Measurements from ENCODE around the gene RFNG.

Gene RFNG

DNA sequence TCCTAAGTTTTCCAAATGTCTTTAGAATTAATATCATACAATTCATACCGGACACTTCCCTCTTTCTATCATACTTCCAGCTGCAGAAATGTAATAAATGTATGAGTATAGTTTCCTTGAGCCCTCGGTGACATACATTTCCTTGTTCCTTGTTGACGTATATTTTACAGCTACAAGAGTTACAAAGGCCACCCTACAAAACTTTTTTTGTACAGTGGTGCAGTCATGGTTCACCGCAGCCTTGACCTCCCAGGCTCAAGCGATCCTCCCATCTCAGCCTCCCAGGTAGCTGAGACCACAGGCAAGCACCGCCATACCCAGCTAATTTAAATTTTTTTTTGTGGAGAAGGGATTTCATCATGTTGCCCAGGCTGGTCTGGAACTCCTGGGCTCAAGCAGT lies 21.2 kb upstream of the RFNG start:
- TF ChIP-seq, protein P1, sequence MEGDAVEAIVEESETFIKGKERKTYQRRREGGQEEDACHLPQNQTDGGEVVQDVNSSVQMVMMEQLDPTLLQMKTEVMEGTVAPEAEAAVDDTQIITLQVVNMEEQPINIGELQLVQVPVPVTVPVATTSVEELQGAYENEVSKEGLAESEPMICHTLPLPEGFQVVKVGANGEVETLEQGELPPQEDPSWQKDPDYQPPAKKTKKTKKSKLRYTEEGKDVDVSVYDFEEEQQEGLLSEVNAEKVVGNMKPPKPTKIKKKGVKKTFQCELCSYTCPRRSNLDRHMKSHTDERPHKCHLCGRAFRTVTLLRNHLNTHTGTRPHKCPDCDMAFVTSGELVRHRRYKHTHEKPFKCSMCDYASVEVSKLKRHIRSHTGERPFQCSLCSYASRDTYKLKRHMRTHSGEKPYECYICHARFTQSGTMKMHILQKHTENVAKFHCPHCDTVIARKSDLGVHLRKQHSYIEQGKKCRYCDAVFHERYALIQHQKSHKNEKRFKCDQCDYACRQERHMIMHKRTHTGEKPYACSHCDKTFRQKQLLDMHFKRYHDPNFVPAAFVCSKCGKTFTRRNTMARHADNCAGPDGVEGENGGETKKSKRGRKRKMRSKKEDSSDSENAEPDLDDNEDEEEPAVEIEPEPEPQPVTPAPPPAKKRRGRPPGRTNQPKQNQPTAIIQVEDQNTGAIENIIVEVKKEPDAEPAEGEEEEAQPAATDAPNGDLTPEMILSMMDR (conservative IDR thresholded peaks at IDR 0.05; ENCODE audit: low read depth, low read length), result no peak
- Histone ChIP-seq H3K4me2 (no peak overlapping the region), H3K4me3 (IDR thresholded peaks at IDR 0.05; ENCODE audit: insufficient read depth, low read depth, low read length) (no peak overlapping the region), H3K4me1 (ENCODE audit: low read depth, poor library complexity, severe bottlenecking) (no peaks in the 10 kb centered on the region), H3K36me3 (ENCODE audit: insufficient read depth) (no peaks in the 10 kb centered on the region), H4K20me1 (ENCODE audit: insufficient read depth) (no peaks in the 10 kb centered on the region), H2AFZ (ENCODE audit: low read depth) (no peak overlapping the region), H3K27ac (no peak overlapping the region), H3K27me3 (ENCODE audit: insufficient read depth, low read depth) (no peaks in the 10 kb centered on the region; the same call in 1 of the 2 replicates), H3K79me2 (ENCODE audit: insufficient read depth, low read depth) (no peaks in the 10 kb centered on the region), H3K9ac (no peak overlapping the region)

DNA sequence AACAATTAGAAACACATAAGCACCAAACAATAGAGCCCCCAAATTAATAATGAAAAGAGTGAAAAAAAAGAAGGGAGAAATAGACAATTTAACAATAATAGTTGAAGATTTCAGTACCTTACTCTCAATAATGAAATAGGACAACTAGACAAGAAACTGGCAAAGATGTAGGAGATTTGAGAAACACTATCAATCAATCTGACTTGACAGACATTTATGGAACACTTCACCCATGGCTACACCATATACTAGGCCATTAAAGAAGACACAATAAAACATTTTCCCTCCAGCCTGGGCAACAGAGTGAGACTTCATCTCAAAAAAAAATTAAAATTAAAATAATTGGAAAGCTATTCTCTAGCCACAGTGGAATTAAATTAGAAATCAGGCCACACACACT lies 19.0 kb upstream of the RFNG start:
- Histone ChIP-seq H3K4me3 (IDR thresholded peaks at IDR 0.05; ENCODE audit: insufficient read depth, low read depth, low read length) (no peak overlapping the region), H3K27me3 (ENCODE audit: insufficient read depth, low read depth) (no peaks in the 10 kb centered on the region; the same call in 1 of the 2 replicates), H2AFZ (ENCODE audit: low read depth) (no peak overlapping the region), H3K4me2 (no peak overlapping the region), H3K27ac (no peak overlapping the region), H3K4me1 (ENCODE audit: low read depth, poor library complexity, severe bottlenecking) (peaks cover 5% of the 10 kb centered on the region), H3K9ac (no peak overlapping the region), H3K36me3 (ENCODE audit: insufficient read depth) (no peaks in the 10 kb centered on the region), H4K20me1 (ENCODE audit: insufficient read depth) (no peaks in the 10 kb centered on the region), H3K79me2 (ENCODE audit: insufficient read depth, low read depth) (no peaks in the 10 kb centered on the region)
- TF ChIP-seq, protein P1 (conservative IDR thresholded peaks at IDR 0.05; ENCODE audit: low read depth, low read length), result no peak

DNA sequence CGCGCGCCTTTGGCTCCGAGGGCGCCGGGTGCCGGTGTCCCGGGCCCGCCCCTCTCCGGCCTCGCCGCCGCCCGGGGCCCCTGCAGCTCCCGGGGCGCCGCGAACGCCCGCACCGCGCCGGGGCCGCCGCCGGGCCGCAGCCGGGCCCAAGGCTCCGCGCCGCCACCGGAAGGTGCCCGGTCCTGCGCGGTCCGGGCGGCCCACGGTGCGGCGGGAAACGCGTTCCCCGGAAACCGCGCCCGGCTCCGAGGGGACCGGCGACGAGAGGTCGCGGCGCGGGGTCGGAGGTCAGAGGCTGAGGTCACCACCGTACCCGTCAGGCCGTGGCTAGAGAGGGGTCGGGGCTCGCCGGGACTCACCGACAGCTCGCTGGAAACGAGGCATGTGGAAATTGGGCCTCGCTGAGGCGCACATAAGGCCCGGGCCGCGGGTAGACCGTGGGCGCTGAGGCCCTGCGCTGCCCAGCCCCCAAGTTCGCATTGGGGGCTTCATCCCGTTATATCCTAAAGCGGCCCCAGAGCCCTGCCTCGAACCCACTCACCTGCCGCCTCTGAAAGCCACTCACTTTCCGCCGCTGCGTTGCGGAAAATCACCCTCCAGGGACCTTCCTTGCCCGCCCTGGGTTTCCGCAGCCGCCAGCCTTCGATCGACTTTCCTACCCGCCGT lies 14.2 kb upstream of the RFNG start, which contains the start of gene DUS1L:
TSS of gene DUS1L (minus strand) at position 167 of the 666 bp plus-strand sequence. CDS start 745 bp downstream, outside the sequence.
- H2AFZ ChIP-seq (ENCODE audit: low read depth), result peak within 1 kb of the TSS; percentile 62
- peak within 1 kb of the TSS; percentile 46 for H3K27ac ChIP-seq
- peak within 1 kb of the TSS; percentile 85 for H3K9ac ChIP-seq
- H3K27me3 ChIP-seq (ENCODE audit: insufficient read depth, low read depth), result no peaks in the 10 kb centered on the region; the same call in 1 of the 2 replicates
- peaks cover 14% of the 10 kb centered on the region for H3K4me1 ChIP-seq (ENCODE audit: low read depth, poor library complexity, severe bottlenecking)
- no peaks in the 10 kb centered on the region for H4K20me1 ChIP-seq (ENCODE audit: insufficient read depth)
- TF ChIP-seq, protein P1 (conservative IDR thresholded peaks at IDR 0.05; ENCODE audit: low read depth, low read length), result no peak
- H3K4me3 ChIP-seq (IDR thresholded peaks at IDR 0.05; ENCODE audit: insufficient read depth, low read depth, low read length), result no peak within 1 kb of the TSS
- peaks cover 6% of the 10 kb centered on the region for H3K36me3 ChIP-seq (ENCODE audit: insufficient read depth)
- peaks cover 13% of the 10 kb centered on the region for H3K79me2 ChIP-seq (ENCODE audit: insufficient read depth, low read depth)
- peak within 1 kb of the TSS; percentile 98 for H3K4me2 ChIP-seq

DNA sequence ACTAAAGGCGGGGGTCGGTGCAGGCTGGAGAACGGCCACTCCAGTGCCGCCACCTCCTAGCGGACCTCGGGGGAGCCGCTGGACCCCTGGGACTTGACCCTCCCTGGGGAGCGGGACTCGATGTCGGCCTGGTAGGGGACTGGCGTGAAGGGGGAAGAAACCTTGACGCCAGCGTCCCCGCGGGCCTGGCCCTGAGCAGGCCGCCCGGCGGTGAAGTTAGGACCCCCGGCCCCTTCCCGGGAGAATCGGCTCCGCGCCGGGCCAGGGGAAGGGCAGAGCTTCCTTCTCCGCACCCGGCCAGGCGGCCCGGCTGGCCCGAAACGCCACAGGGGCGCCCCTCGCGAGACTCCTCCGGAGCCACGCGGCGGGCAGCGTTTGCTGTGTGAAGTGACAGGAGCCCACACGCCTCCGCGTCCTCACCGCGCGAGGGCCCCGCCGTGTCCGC lies 13.6 kb upstream of the RFNG start:
- peak overlapping the region; percentile 85 for H3K9ac ChIP-seq
- H3K27ac ChIP-seq, result peak overlapping the region; percentile 46
- TF ChIP-seq, protein P1 (conservative IDR thresholded peaks at IDR 0.05; ENCODE audit: low read depth, low read length), result no peak
- H3K4me3 ChIP-seq (IDR thresholded peaks at IDR 0.05; ENCODE audit: insufficient read depth, low read depth, low read length), result no peak overlapping the region
- peaks cover 7% of the 10 kb centered on the region for H3K36me3 ChIP-seq (ENCODE audit: insufficient read depth)
- H4K20me1 ChIP-seq (ENCODE audit: insufficient read depth), result no peaks in the 10 kb centered on the region
- no peaks in the 10 kb centered on the region for H3K27me3 ChIP-seq (ENCODE audit: insufficient read depth, low read depth)
- peak overlapping the region; percentile 98 for H3K4me2 ChIP-seq
- peaks cover 14% of the 10 kb centered on the region for H3K4me1 ChIP-seq (ENCODE audit: low read depth, poor library complexity, severe bottlenecking)
- peaks cover 13% of the 10 kb centered on the region for H3K79me2 ChIP-seq (ENCODE audit: insufficient read depth, low read depth)
- 0 out of 2 replicates have a peak overlapping the region, but pooled peaks have one; percentile 26 for H2AFZ ChIP-seq (ENCODE audit: low read depth)

Data from KMS-11 (cell line).